Lung (tissue), 12 donors: ENCODE results near the gene ZDHHC18. TPM values are rescaled to one million over a fixed set of nuclear protein-coding genes. Genes with fewer than 3 reads are reported as not detected.

Experiments
- ATAC-seq: fragments of 200-7000 bp; cut with Tn5 transposase; one replicate; pipeline ENCODE4 v1.9.1; 2020; ENCODE audit warnings: moderate number of reproducible peaks; ENCODE audit not compliant: insufficient read depth, low FRiP score
- DNase-seq, 3 donors: peaks; one replicate each; pipeline ENCODE4 v3.0.0-alpha.2; 2013 to 2017
- H3K27ac ChIP-seq, 2 donors: one replicate each; pipeline ENCODE4 v1.5.1; 2013; ENCODE audit warnings: mild to moderate bottlenecking in 2 of 2, moderate library complexity in 2 of 2, control low read depth in 1 of 2, inconsistent platforms in 1 of 2, low read depth in 1 of 2, low read length in 1 of 2
- H3K27me3 ChIP-seq, 3 donors: one replicate each; pipeline ENCODE4 v1.5.1; 2013; ENCODE audit warnings: low read length in 2 of 3; ENCODE audit not compliant: control insufficient read depth in 3 of 3, insufficient read depth in 3 of 3
- H3K36me3 ChIP-seq, 4 donors: one replicate each; pipeline ENCODE4 v1.5.1; 2013; ENCODE audit warnings: low read length in 4 of 4, mild to moderate bottlenecking in 1 of 4, moderate library complexity in 1 of 4; ENCODE audit not compliant: control insufficient read depth in 4 of 4, insufficient read depth in 4 of 4
- H3K4me1 ChIP-seq, 5 donors: one replicate each; pipeline ENCODE4 v1.5.1; 2013; ENCODE audit warnings: low read length in 5 of 5, mild to moderate bottlenecking in 2 of 5, moderate library complexity in 1 of 5; ENCODE audit not compliant: control insufficient read depth in 5 of 5, insufficient read depth in 5 of 5
- H3K4me3 ChIP-seq: one replicate; pipeline ENCODE4 v1.5.1; 2013; ENCODE audit warnings: mild to moderate bottlenecking, control low read depth, moderate library complexity
- H3K9ac ChIP-seq, 2 donors: one replicate each; pipeline ENCODE4 v1.5.1; 2013; ENCODE audit warnings: low read length in 2 of 2, control low read depth in 1 of 2; ENCODE audit not compliant: insufficient read depth in 1 of 2
- H3K9me3 ChIP-seq, 4 donors: one replicate each; pipeline ENCODE4 v1.5.1; 2013; ENCODE audit warnings: low read length in 3 of 4, mild to moderate bottlenecking in 1 of 4, moderate library complexity in 1 of 4; ENCODE audit not compliant: control insufficient read depth in 4 of 4, insufficient read depth in 3 of 4
- WGBS, 2 donors: extraction: QIAGEN DNeasy Blood & Tissue Kit; methylation state at CpG; one replicate each; pipeline ENCODE4 v1.1.7; 2013; 5-methylcytosine and 5-hydroxymethylcytosine counted together
- polyA plus RNA-seq, 2 donors: library from polyadenylated mRNA; stranded (reverse); fragments of 200-250 nt; gene quantifications; one replicate each; pipeline ENCODE4 v1.2.1, GENCODE V29; 2013
- total RNA-seq, 2 donors: library from RNA; depleted of rRNA in 1 of 2; stranded (reverse); fragments of >200 nt in 1 of 2; gene quantifications; one replicate each; pipeline ENCODE4 v1.2.1, GENCODE V29; 2014 to 2021
- TF ChIP-seq, protein P1 (sequence below): IDR thresholded peaks from 2 replicates; pipeline ENCODE4 v1.5.1; 2012; ENCODE audit warnings: mild to moderate bottlenecking; ENCODE audit errors: control extremely low read depth, extremely low read depth
- donor health status: control.
- donor health status: control.
- donor health status: Bipolar disorder and iron deficiency.
- donor health status: healthy.
- donor health status: DM: yes; HTN: yes; CAD: no.

The ZDHHC18 gene
- total and polyA plus RNA-seq, 4 donors: 11.6 to 39.1 (median 18.3) TPM

DNA sequence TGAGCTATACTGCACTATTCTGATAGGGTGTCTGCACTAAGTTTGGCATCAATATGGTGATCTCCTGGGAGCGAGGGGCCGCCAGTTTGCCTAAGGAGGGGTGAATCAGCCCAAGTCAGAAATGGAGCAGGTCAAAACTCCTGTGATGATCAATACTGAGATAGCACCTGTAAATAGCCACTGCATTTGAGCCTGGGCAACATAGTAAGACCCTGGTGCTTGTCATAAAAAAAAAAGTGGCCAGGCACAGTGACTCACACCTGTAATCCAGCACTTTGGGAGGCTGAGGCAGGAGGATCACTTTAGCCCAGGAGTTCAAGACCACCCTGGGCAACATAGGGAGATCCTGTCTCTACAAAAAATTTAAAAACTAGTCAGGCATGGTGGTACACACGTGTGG, 11.6 kb upstream of the ZDHHC18 start:
- TF ChIP-seq, protein P1, sequence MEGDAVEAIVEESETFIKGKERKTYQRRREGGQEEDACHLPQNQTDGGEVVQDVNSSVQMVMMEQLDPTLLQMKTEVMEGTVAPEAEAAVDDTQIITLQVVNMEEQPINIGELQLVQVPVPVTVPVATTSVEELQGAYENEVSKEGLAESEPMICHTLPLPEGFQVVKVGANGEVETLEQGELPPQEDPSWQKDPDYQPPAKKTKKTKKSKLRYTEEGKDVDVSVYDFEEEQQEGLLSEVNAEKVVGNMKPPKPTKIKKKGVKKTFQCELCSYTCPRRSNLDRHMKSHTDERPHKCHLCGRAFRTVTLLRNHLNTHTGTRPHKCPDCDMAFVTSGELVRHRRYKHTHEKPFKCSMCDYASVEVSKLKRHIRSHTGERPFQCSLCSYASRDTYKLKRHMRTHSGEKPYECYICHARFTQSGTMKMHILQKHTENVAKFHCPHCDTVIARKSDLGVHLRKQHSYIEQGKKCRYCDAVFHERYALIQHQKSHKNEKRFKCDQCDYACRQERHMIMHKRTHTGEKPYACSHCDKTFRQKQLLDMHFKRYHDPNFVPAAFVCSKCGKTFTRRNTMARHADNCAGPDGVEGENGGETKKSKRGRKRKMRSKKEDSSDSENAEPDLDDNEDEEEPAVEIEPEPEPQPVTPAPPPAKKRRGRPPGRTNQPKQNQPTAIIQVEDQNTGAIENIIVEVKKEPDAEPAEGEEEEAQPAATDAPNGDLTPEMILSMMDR: no peak
- Histone ChIP-seq H3K4me3 (no peak overlapping the region), H3K27me3 (no peaks in the 10 kb centered on the region), H3K9ac (no peak overlapping the region), H3K4me1 (no peaks in the 10 kb centered on the region), H3K36me3 (no peaks in the 10 kb centered on the region), H3K9me3 (no peaks in the 10 kb centered on the region), H3K27ac (no peak overlapping the region)
- ATAC-seq (no peak), DNase-seq (no peak)
- WGBS, 2 donors: 92 to 95% methylated on average over 3 of the region's 3 CpGs

DNA sequence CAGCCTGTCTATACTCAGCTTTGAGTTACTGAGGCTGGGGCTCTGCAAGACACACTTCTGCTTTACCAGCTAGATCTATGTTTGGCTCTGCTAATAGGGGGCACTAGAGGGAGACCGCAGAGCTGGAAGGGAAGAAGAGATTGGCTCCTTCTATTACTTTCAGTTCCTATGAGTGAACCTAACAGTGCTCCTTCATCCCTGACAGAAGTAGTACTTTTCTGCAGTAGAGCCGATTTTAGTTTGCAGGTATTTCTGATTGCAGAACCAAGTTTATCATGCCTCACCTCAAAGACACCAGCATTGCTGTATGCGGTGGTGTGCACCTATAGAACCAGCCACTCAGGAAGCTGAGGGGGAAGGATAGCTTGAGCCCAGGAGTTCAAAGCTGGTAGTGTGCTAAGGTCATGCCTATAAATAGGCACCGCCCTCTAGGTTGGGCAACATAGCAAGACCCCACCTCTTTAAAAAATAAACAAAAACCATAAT, 5.7 kb upstream of the ZDHHC18 start:
- ATAC-seq (peak; percentile 41), DNase-seq (no peak)
- WGBS, 2 donors: 29 to 53% methylated on average over 4 of the region's 4 CpGs
- H3K27ac ChIP-seq: no peak overlapping the region
- no peak overlapping the region for H3K9ac ChIP-seq
- H3K4me3 ChIP-seq: no peak overlapping the region
- H3K27me3 ChIP-seq: no peaks in the 10 kb centered on the region
- H3K36me3 ChIP-seq: no peaks in the 10 kb centered on the region
- H3K4me1 ChIP-seq: peaks cover 0 to 2% (median 0%) of the 10 kb centered on the region in 5 donors
- no peaks in the 10 kb centered on the region for H3K9me3 ChIP-seq
- TF ChIP-seq, protein P1: peak; percentile 16

DNA sequence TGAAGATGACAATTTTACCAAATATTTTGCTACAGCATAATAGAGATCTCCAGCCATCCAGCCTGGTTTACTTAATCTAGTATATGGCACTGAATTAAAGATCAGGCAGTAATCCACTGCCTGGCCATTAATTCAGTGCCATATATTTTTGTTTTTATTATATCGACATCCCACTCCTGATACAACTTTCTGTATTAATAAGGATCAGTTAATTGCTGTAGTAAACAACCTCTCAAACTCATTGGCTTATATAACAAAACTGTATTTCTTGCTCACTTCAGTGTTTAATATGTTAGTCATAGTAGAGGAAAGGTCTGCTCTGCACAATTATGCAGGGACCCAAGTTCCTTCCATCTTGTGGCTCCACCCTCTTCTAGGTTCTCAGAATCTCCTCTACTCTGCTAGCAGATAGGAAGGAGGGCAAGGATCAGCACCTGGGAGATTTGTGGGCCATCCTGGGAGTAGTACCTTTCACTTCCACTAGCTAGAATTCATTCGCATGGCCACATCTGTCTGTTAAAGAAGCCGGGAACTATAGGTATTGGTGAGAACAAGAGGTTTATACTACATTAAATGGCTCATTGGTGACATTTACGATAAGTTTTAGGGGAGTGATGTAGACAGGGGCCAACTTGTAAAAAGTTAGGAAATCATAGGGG, 3.6 kb upstream of the ZDHHC18 start:
- TF ChIP-seq, protein P1: no peak
- WGBS, 2 donors: 93 to 97% methylated on average over 4 of the region's 4 CpGs

DNA sequence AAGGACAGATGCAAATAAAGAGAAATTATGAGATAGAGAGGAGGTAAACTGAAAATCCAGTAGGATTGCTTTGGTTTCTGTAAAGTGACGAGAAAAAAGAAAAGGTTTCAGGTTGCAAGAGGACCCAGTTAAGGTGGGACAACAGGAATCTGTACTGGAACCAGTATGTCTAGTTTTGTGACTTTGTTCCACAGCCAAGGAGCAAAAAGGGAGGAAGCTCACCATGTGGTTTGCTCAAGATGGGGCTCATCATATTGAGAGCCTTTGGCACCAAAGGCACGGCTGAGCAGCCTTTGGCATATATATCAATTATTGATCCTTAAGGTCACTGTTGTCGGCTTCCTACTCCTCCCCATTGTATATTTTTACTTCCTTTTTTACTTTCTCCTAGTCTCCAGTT, 1.8 kb upstream of the ZDHHC18 start:
- H3K36me3 ChIP-seq: peaks cover 0 to 2% (median 0%) of the 10 kb centered on the region in 4 donors
- ATAC-seq (no peak), DNase-seq (peak in 2 of 3 donors; percentile 60 to 80)
- TF ChIP-seq, protein P1: no peak
- no peaks in the 10 kb centered on the region for H3K9me3 ChIP-seq
- 78 to 97% methylated on average over 3 of the region's 3 CpGs for WGBS, 2 donors
- peaks cover 0 to 20% (median 13%) of the 10 kb centered on the region in 5 donors for H3K4me1 ChIP-seq
- H3K9ac ChIP-seq: no peak overlapping the region
- no peak overlapping the region for H3K4me3 ChIP-seq
- H3K27me3 ChIP-seq: no peaks in the 10 kb centered on the region
- H3K27ac ChIP-seq: no peak overlapping the region

More for the DNA sequence above, 3.6 kb upstream of the ZDHHC18 start:
- Histone ChIP-seq H3K27ac (no peak overlapping the region), H3K4me3 (no peak overlapping the region), H3K9me3 (no peaks in the 10 kb centered on the region), H3K9ac (no peak overlapping the region), H3K27me3 (no peaks in the 10 kb centered on the region), H3K36me3 (no peaks in the 10 kb centered on the region), H3K4me1 (peaks cover 0 to 12% (median 3%) of the 10 kb centered on the region in 5 donors)
- ATAC-seq (no peak), DNase-seq (no peak)
